Stimulated activated naive CD4-positive, alpha-beta T cell treated with Interleukin-2 at 50 U/mL for 16 hours (primary cell): ENCODE results near the gene TWSG1.
"Not testable (repeated sequence)": the region's sequence is repeated elsewhere in the genome, so short reads cannot be mapped to it uniquely, and the experiment has no call there.

ENCODE experiments used
- DNase-seq: peaks from one replicate; lab custom pipeline; 2025; lab: John Stamatoyannopoulos, UW

The TWSG1 gene

GRCh38 chr18:9335697-9336045, 1.1 kb downstream of the TWSG1 start:
- DNase-seq: no peak

GRCh38 chr18:9336827-9337226, 2.3 kb downstream of the TWSG1 start:
- no peak for DNase-seq

GRCh38 chr18:9337873-9338272, 3.3 kb downstream of the TWSG1 start:
- no peak for DNase-seq

GRCh38 chr18:9340472-9340871, 5.9 kb downstream of the TWSG1 start:
- no peak for DNase-seq

- no peak for DNase-seq
These were observed 9.0 kb downstream of the TWSG1 start for GRCh38 chr18:9343577-9343976.

- DNase-seq: no peak
These were observed 12.2 kb downstream of the TWSG1 start for GRCh38 chr18:9346775-9347174.

GRCh38 chr18:9348079-9348671, 13.6 kb downstream of the TWSG1 start:
- no peak for DNase-seq

GRCh38 chr18:9348766-9349165, 14.2 kb downstream of the TWSG1 start:
- DNase-seq: no peak

- no peak for DNase-seq
These were observed 19.0 kb downstream of the TWSG1 start for GRCh38 chr18:9353596-9353995.

- no peak for DNase-seq
These were observed 19.7 kb downstream of the TWSG1 start for GRCh38 chr18:9354256-9354655.

- DNase-seq: no peak
These were observed 22.4 kb downstream of the TWSG1 start for GRCh38 chr18:9356976-9357375.

- no peak for DNase-seq
These were observed 25.2 kb downstream of the TWSG1 start for GRCh38 chr18:9359796-9360195.

GRCh38 chr18:9361191-9361590, 26.6 kb downstream of the TWSG1 start:
- DNase-seq: no peak

- no peak for DNase-seq
These were observed 28.3 kb downstream of the TWSG1 start for GRCh38 chr18:9362869-9363268.

- no peak for DNase-seq
These were observed 29.7 kb downstream of the TWSG1 start for GRCh38 chr18:9364242-9364641.

GRCh38 chr18:9365406-9365805, 30.8 kb downstream of the TWSG1 start:
- no peak for DNase-seq

GRCh38 chr18:9366126-9366714, 31.6 kb downstream of the TWSG1 start:
- no peak for DNase-seq

- DNase-seq: not testable (repeated sequence)
These were observed 38.7 kb downstream of the TWSG1 start for GRCh38 chr18:9373254-9373653.

- DNase-seq: no peak
These were observed 44.5 kb downstream of the TWSG1 start for GRCh38 chr18:9379118-9379517.

GRCh38 chr18:9380101-9380500, 45.5 kb downstream of the TWSG1 start:
- no peak for DNase-seq

GRCh38 chr18:9380621-9381395, 46.2 kb downstream of the TWSG1 start:
- DNase-seq: no peak

GRCh38 chr18:9386879-9387278, 52.3 kb downstream of the TWSG1 start:
- no peak for DNase-seq

- DNase-seq: no peak
These were observed 53.3 kb downstream of the TWSG1 start for GRCh38 chr18:9387891-9388290.

GRCh38 chr18:9389706-9390105, 55.1 kb downstream of the TWSG1 start:
- no peak for DNase-seq
